GM23248 (cell line): ENCODE data around the gene MACF1. TPM values are rescaled to one million over a fixed set of nuclear protein-coding genes. Genes with fewer than 3 reads are reported as not detected.

Experiments used
- DNase-seq: peaks from one replicate; pipeline ENCODE4 v3.0.0-alpha.2; 2015
- H2AFZ ChIP-seq: fragments of 200-600 bp; sonication (generic); 2 replicates; pipeline ENCODE4 v1.6.1; 2016; ENCODE audit warnings: antibody characterized with exemption
- H3F3A ChIP-seq: fragments of 200-600 bp; sonication (generic); 2 replicates; pipeline ENCODE4 v1.6.1; 2016; ENCODE audit warnings: mild to moderate bottlenecking, antibody characterized with exemption, mixed run types; ENCODE audit not compliant: insufficient read depth
- H3K27ac ChIP-seq: fragments of 200-600 bp; sonication (generic); 2 replicates; pipeline ENCODE4 v1.5.1; 2016; ENCODE audit warnings: mild to moderate bottlenecking
- H3K27me3 ChIP-seq: fragments of 200-600 bp; sonication (generic); replicated peaks from 2 replicates; pipeline ENCODE4 v1.6.1; 2016; ENCODE audit warnings: mild to moderate bottlenecking; ENCODE audit not compliant: insufficient read depth
- H3K36me3 ChIP-seq: fragments of 200-600 bp; sonication (generic); 2 replicates; pipeline ENCODE4 v1.6.1; 2016; ENCODE audit warnings: low read depth, mild to moderate bottlenecking
- H3K4me1 ChIP-seq: fragments of 200-600 bp; sonication (generic); 2 replicates; pipeline ENCODE4 v1.6.1; 2016; ENCODE audit warnings: mild to moderate bottlenecking; ENCODE audit not compliant: insufficient read depth
- H3K4me2 ChIP-seq: fragments of 200-600 bp; sonication (generic); one replicate; pipeline ENCODE4 v1.6.1; 2016; ENCODE audit warnings: mild to moderate bottlenecking; ENCODE audit not compliant: unreplicated experiment
- H3K4me3 ChIP-seq: fragments of 200-600 bp; sonication (generic); 2 replicates; pipeline ENCODE4 v1.5.1; 2016; ENCODE audit warnings: mild to moderate bottlenecking
- H3K79me2 ChIP-seq: fragments of 200-600 bp; sonication (generic); 2 replicates; pipeline ENCODE4 v1.6.1; 2016; ENCODE audit warnings: mild to moderate bottlenecking; ENCODE audit not compliant: insufficient read depth
- H3K9ac ChIP-seq: fragments of 200-600 bp; sonication (generic); 2 replicates; pipeline ENCODE4 v1.6.1; 2016; ENCODE audit warnings: mild to moderate bottlenecking
- H3K9me2 ChIP-seq: fragments of 200-600 bp; sonication (generic); 2 replicates; pipeline ENCODE4 v1.6.1; 2016; ENCODE audit warnings: mixed run types, mild to moderate bottlenecking, moderate library complexity; ENCODE audit not compliant: insufficient read depth
- H3K9me3 ChIP-seq: fragments of 200-600 bp; sonication (generic); one replicate; pipeline ENCODE4 v1.6.1; 2017; ENCODE audit warnings: low read depth
- H4K20me1 ChIP-seq: fragments of 200-600 bp; sonication (generic); 2 replicates; pipeline ENCODE4 v1.6.0; 2016; ENCODE audit not compliant: insufficient read depth
- EZH2 ChIP-seq: fragments of 200-600 bp; sonication (generic); IDR thresholded peaks from 2 replicates; pipeline ENCODE4 v1.6.1; 2018; ENCODE audit warnings: antibody characterized with exemption, mild to moderate bottlenecking; ENCODE audit not compliant: insufficient read depth, poor library complexity, severe bottlenecking
- EZH2phosphoT487 ChIP-seq: fragments of 200-600 bp; sonication (generic); IDR thresholded peaks from 2 replicates; pipeline ENCODE4 v1.6.1; 2018; ENCODE audit warnings: antibody characterized with exemption, moderate library complexity, mild to moderate bottlenecking, low read depth; ENCODE audit not compliant: insufficient read depth
- WGBS, 2 experiments: methylation state at CpG; one replicate each; pipeline ENCODE4 v1.1.6; 2015 to 2017; ENCODE audit warnings: low lambda C conversion rate in 2 of 2, low coverage in 1 of 2; ENCODE audit errors: missing lambda C conversion rate in 2 of 2; 5-methylcytosine and 5-hydroxymethylcytosine counted together
- in situ Hi-C: fragments of 300-500 bp; cut with MboI; formaldehyde crosslinking; loops from 2 replicates; pipeline ENCODE4 v1.15.0; 2020
- polyA plus RNA-seq: library from polyadenylated mRNA; unstranded; fragments of >200 nt; fragmentation: Nextera tagmentation; extraction: Ambion mirVana; gene quantifications from 2 replicates; pipeline ENCODE4 v1.2.1, GENCODE V29; 2016
- total RNA-seq: library from RNA; depleted of rRNA; stranded (reverse); fragments of >200 nt; shearing (Covaris generic); gene quantifications from 2 replicates; pipeline ENCODE4 v1.2.3, GENCODE V29; 2014

The MACF1 gene
- total and polyA plus RNA-seq, 2 experiments from 2014 or later, result 55.1 to 177 TPM

- Histone ChIP-seq H3K9me3 (no peaks in the 10 kb centered on the region), H3K79me2 (peaks cover 96% of the 10 kb centered on the region), H3K27me3 (no peaks in the 10 kb centered on the region), H3K4me3 (no peak overlapping the region), H3K4me1 (0 out of 2 replicates have a peak, but pooled peaks cover 12% of the 10 kb centered on the region), H3K36me3 (peaks cover 84% of the 10 kb centered on the region), H3K4me2 (no peak overlapping the region), H3K9me2 (no peaks in the 10 kb centered on the region), H4K20me1 (peaks cover 10% of the 10 kb centered on the region), H2AFZ (no peak overlapping the region), H3F3A (peaks cover 11% of the 10 kb centered on the region; the same call in 1 of the 2 replicates), H3K9ac (no peak overlapping the region), H3K27ac (no peak overlapping the region)
- no peak for TF ChIP-seq EZH2
- no peak for TF ChIP-seq EZH2phosphoT487
- DNase-seq, result no peak
- in situ Hi-C loops, result no loop called here
- WGBS, 2 experiments, result 87 to 91% methylated on average over 4 of the region's 4 CpGs
Measured at GRCh38 chr1:39422614-39423013, 218.1 kb downstream of the MACF1 start.

- no peak overlapping the region for H3K27ac ChIP-seq
- no peak for TF ChIP-seq EZH2
- TF ChIP-seq EZH2phosphoT487, result no peak
- peaks cover 11% of the 10 kb centered on the region; the same call in 1 of the 2 replicates for H3F3A ChIP-seq
- H4K20me1 ChIP-seq, result no peaks in the 10 kb centered on the region
- H3K9ac ChIP-seq, result no peak overlapping the region
- DNase-seq, result no peak
- H3K79me2 ChIP-seq, result peaks cover 95% of the 10 kb centered on the region
- no peaks in the 10 kb centered on the region for H3K27me3 ChIP-seq
- no peaks in the 10 kb centered on the region for H3K9me2 ChIP-seq
- peaks cover 94% of the 10 kb centered on the region for H3K36me3 ChIP-seq
- H3K4me3 ChIP-seq, result no peak overlapping the region
- WGBS, 2 experiments, result 97 to 100% methylated on average over 3 of the region's 3 CpGs
- H3K4me1 ChIP-seq, result no peaks in the 10 kb centered on the region
- H2AFZ ChIP-seq, result no peak overlapping the region
- in situ Hi-C loops, result no loop called here
- H3K4me2 ChIP-seq, result no peak overlapping the region
- no peaks in the 10 kb centered on the region for H3K9me3 ChIP-seq
Measured at GRCh38 chr1:39425151-39425550, 220.7 kb downstream of the MACF1 start.

GRCh38 chr1:39425634-39426033 is 221.1 kb downstream of the MACF1 start:
- Histone ChIP-seq H3K27me3 (no peaks in the 10 kb centered on the region), H3K36me3 (peaks cover 94% of the 10 kb centered on the region), H3K9me3 (no peaks in the 10 kb centered on the region), H3K9me2 (no peaks in the 10 kb centered on the region), H3K4me2 (no peak overlapping the region), H2AFZ (no peak overlapping the region), H3F3A (peaks cover 11% of the 10 kb centered on the region; the same call in 1 of the 2 replicates), H3K79me2 (peaks cover 95% of the 10 kb centered on the region), H3K4me1 (no peaks in the 10 kb centered on the region), H3K27ac (no peak overlapping the region), H3K4me3 (no peak overlapping the region), H3K9ac (no peak overlapping the region), H4K20me1 (no peaks in the 10 kb centered on the region)
- no peak for DNase-seq
- in situ Hi-C loops, result no loop called here
- TF ChIP-seq EZH2 (no peak), EZH2phosphoT487 (no peak)

- no peak for DNase-seq
- H3K9me3 ChIP-seq, result no peaks in the 10 kb centered on the region
- WGBS, 2 experiments, result 100% methylated on average over 1 of the region's 1 CpG
Measured at GRCh38 chr1:39426346-39426745, 221.9 kb downstream of the MACF1 start.

GRCh38 chr1:39427374-39427773 is 222.9 kb downstream of the MACF1 start:
- no peak for TF ChIP-seq EZH2phosphoT487
- TF ChIP-seq EZH2, result no peak
- H3K9me2 ChIP-seq, result no peaks in the 10 kb centered on the region
- H3F3A ChIP-seq, result peaks cover 17% of the 10 kb centered on the region; the same call in 1 of the 2 replicates
- no peaks in the 10 kb centered on the region for H3K4me1 ChIP-seq
- WGBS, 2 experiments, result 0 to 12% methylated on average over 1 of the region's 1 CpG
- no peak overlapping the region for H3K27ac ChIP-seq
- H3K9ac ChIP-seq, result no peak overlapping the region
- in situ Hi-C loops, result no loop called here
- no peaks in the 10 kb centered on the region for H3K27me3 ChIP-seq
- H3K9me3 ChIP-seq, result no peaks in the 10 kb centered on the region
- peaks cover 97% of the 10 kb centered on the region for H3K36me3 ChIP-seq
- no peak overlapping the region for H2AFZ ChIP-seq
- H3K4me3 ChIP-seq, result no peak overlapping the region
- no peak overlapping the region for H3K4me2 ChIP-seq
- no peaks in the 10 kb centered on the region for H4K20me1 ChIP-seq
- DNase-seq, result no peak
- H3K79me2 ChIP-seq, result peaks cover 89% of the 10 kb centered on the region

More at GRCh38 chr1:39426346-39426745, 221.9 kb downstream of the MACF1 start:
- Histone ChIP-seq H4K20me1 (no peaks in the 10 kb centered on the region), H3K4me1 (no peaks in the 10 kb centered on the region), H3K9ac (no peak overlapping the region), H3K4me2 (no peak overlapping the region), H3K79me2 (peaks cover 91% of the 10 kb centered on the region), H3K4me3 (no peak overlapping the region), H3F3A (peaks cover 11% of the 10 kb centered on the region; the same call in 1 of the 2 replicates), H3K36me3 (peaks cover 97% of the 10 kb centered on the region), H3K9me2 (no peaks in the 10 kb centered on the region), H3K27ac (no peak overlapping the region), H2AFZ (no peak overlapping the region), H3K27me3 (no peaks in the 10 kb centered on the region)
- TF ChIP-seq EZH2 (no peak), EZH2phosphoT487 (no peak)
- in situ Hi-C loops, result no loop called here
